IMR-90 (cell line): Measurements from ENCODE around the gene LRP3. TPM values are rescaled to one million over a fixed set of nuclear protein-coding genes. Genes with fewer than 3 reads are reported as not detected.

Experiments
- ATAC-seq: fragments of 200-7000 bp; cut with Tn5 transposase; 2 replicates; pipeline ENCODE4 v1.9.1; 2020; ENCODE audit warnings: low read depth, mild to moderate bottlenecking, moderate library complexity
- BruUV-seq: library from RNA; stranded (reverse); fragments of 400-500 nt; replicated peaks from 2 replicates; lab custom pipeline; 2021; lab: Mats Ljungman, UMichigan
- CTCF ChIA-PET: fragments of 300-600 bp; formaldehyde crosslinking; extraction: SDS; loops from one replicate; lab custom pipeline; 2021; ENCODE audit warnings: antibody characterized with exemption; lab: Yijun Ruan, JAX
- POLR2A ChIA-PET: fragments of 300-600 bp; sonication (Branson Sonifier 250); formaldehyde crosslinking; loops from one replicate; lab custom pipeline; 2022; ENCODE audit warnings: antibody characterized with exemption; ENCODE audit not compliant: unreplicated experiment; lab: Charles Lee
- DNase-seq: peaks from one replicate; pipeline ENCODE4 v3.0.0; 2013
- H2AFZ ChIP-seq: replicated peaks from 2 replicates; pipeline ENCODE3; 2013; ENCODE audit warnings: low read length, mild to moderate bottlenecking; ENCODE audit not compliant: poor library complexity
- H2AK5ac ChIP-seq: 2 replicates; pipeline ENCODE4 v1.6.1; 2013; ENCODE audit warnings: low read depth, low read length, inconsistent platforms
- H2AK9ac ChIP-seq: replicated peaks from 2 replicates; pipeline ENCODE3; 2013; ENCODE audit warnings: mild to moderate bottlenecking, low read depth, low read length, moderate library complexity; ENCODE audit not compliant: poor library complexity
- H2BK120ac ChIP-seq: 2 replicates; pipeline ENCODE4 v1.6.1; 2013; ENCODE audit warnings: low read depth, low read length, inconsistent platforms
- H2BK15ac ChIP-seq: 3 replicates; pipeline ENCODE4 v1.6.1; 2013; ENCODE audit warnings: low read depth, low read length, inconsistent platforms
- H2BK20ac ChIP-seq: 2 replicates; pipeline ENCODE4 v1.6.1; 2013; ENCODE audit warnings: low read depth, mild to moderate bottlenecking, inconsistent platforms, low read length, moderate library complexity
- H2BK5ac ChIP-seq: 2 replicates; pipeline ENCODE4 v1.6.1; 2013; ENCODE audit warnings: mild to moderate bottlenecking, low read depth, low read length, inconsistent platforms; ENCODE audit not compliant: poor library complexity, severe bottlenecking
- H3K14ac ChIP-seq: replicated peaks from 2 replicates; pipeline ENCODE4 v1.6.1; 2013; ENCODE audit warnings: low read depth, low read length, inconsistent platforms
- H3K18ac ChIP-seq: 2 replicates; pipeline ENCODE4 v1.6.1; 2013; ENCODE audit warnings: low read depth, low read length, control low read depth
- H3K23ac ChIP-seq: 2 replicates; pipeline ENCODE4 v1.6.1; 2013; ENCODE audit warnings: low read depth, low read length, inconsistent platforms
- H3K27ac ChIP-seq: 2 replicates; pipeline ENCODE4 v1.5.1; 2013; ENCODE audit warnings: mild to moderate bottlenecking, control low read depth, low read length; ENCODE audit not compliant: insufficient read depth
- H3K27me3 ChIP-seq: 2 replicates; pipeline ENCODE4 v1.6.1; 2013; ENCODE audit warnings: low read length; ENCODE audit not compliant: control insufficient read depth, insufficient read depth
- H3K36me3 ChIP-seq: 2 replicates; pipeline ENCODE4 v1.6.1; 2013; ENCODE audit warnings: low read length, mixed read lengths; ENCODE audit not compliant: control insufficient read depth, insufficient read depth
- H3K4ac ChIP-seq: 2 replicates; pipeline ENCODE4 v1.6.1; 2013; ENCODE audit warnings: low read depth, low read length, inconsistent platforms
- H3K4me1 ChIP-seq: 2 replicates; pipeline ENCODE4 v1.6.1; 2013; ENCODE audit warnings: low read length, mixed read lengths; ENCODE audit not compliant: control insufficient read depth, insufficient read depth
- H3K4me2 ChIP-seq: 2 replicates; pipeline ENCODE4 v1.6.1; 2013; ENCODE audit warnings: low read depth, mild to moderate bottlenecking, control low read depth, low read length, moderate library complexity
- H3K4me3 ChIP-seq: 2 replicates; pipeline ENCODE4 v1.5.1; 2013; ENCODE audit warnings: low read depth, mild to moderate bottlenecking, control low read depth, low read length, moderate library complexity; ENCODE audit not compliant: insufficient read depth
- H3K56ac ChIP-seq: 2 replicates; pipeline ENCODE4 v1.6.1; 2013; ENCODE audit warnings: low read length, inconsistent platforms; ENCODE audit not compliant: insufficient read depth; ENCODE audit errors: extremely low read depth
- H3K79me1 ChIP-seq, 2 experiments: 2 replicates each; pipeline ENCODE4 v1.6.1; 2013; ENCODE audit warnings: low read length in 2 of 2, inconsistent platforms in 1 of 2, low read depth in 1 of 2
- H3K9ac ChIP-seq: 2 replicates; pipeline ENCODE4 v1.6.1; 2013; ENCODE audit warnings: low read depth, low read length, control low read depth
- H3K9me1 ChIP-seq: 2 replicates; pipeline ENCODE4 v1.6.1; 2013; ENCODE audit warnings: low read length, inconsistent platforms; ENCODE audit not compliant: insufficient read depth
- H3K9me3 ChIP-seq: 2 replicates; pipeline ENCODE4 v1.6.1; 2013; ENCODE audit warnings: low read length; ENCODE audit not compliant: control insufficient read depth, insufficient read depth
- H4K20me1 ChIP-seq: 2 replicates; pipeline ENCODE4 v1.6.1; 2013; ENCODE audit warnings: low read length, inconsistent platforms; ENCODE audit not compliant: insufficient read depth
- H4K5ac ChIP-seq: 2 replicates; pipeline ENCODE4 v1.6.1; 2013; ENCODE audit warnings: mild to moderate bottlenecking, low read depth, low read length, control low read depth
- H4K8ac ChIP-seq, 2 experiments: 2 replicates each; pipeline ENCODE4 v1.6.1; 2013; ENCODE audit warnings: low read depth in 2 of 2, low read length in 2 of 2, control low read depth in 1 of 2, inconsistent platforms in 1 of 2
- H4K91ac ChIP-seq: 2 replicates; pipeline ENCODE4 v1.6.1; 2013; ENCODE audit warnings: low read depth, low read length, inconsistent platforms; ENCODE audit not compliant: insufficient read depth
- BHLHE40 ChIP-seq: fragments of 150-350 bp; IDR thresholded peaks from 2 replicates; pipeline ENCODE4 v1.6.1; 2016; ENCODE audit warnings: mild to moderate bottlenecking, low read depth, low read length
- ELK1 ChIP-seq: fragments of 150-350 bp; IDR thresholded peaks from 2 replicates; pipeline ENCODE4 v1.6.1; 2016; ENCODE audit warnings: low read depth, mild to moderate bottlenecking, low read length, moderate library complexity, borderline replicate concordance
- MAFK ChIP-seq: IDR thresholded peaks from 2 replicates; pipeline ENCODE4 v1.6.1; 2012; ENCODE audit warnings: low read depth, low read length, improper control_type of control experiment
- MAZ ChIP-seq: IDR thresholded peaks from 2 replicates; pipeline ENCODE4 v1.6.1; 2012; ENCODE audit warnings: low read depth, mild to moderate bottlenecking, low read length, improper control_type of control experiment, moderate library complexity, borderline replicate concordance
- NFE2L2 ChIP-seq: fragments of 150-350 bp; IDR thresholded peaks from 2 replicates; pipeline ENCODE4 v1.6.1; 2016; ENCODE audit warnings: low read depth, mild to moderate bottlenecking, low read length
- POLR2A ChIP-seq: IDR thresholded peaks from 2 replicates; pipeline ENCODE4 v1.6.1; 2012; ENCODE audit warnings: mild to moderate bottlenecking, low read depth, low read length
- RAD21 ChIP-seq: IDR thresholded peaks from 2 replicates; pipeline ENCODE4 v1.6.1; 2012; ENCODE audit warnings: low read length, improper control_type of control experiment
- RCOR1 ChIP-seq: IDR thresholded peaks from 2 replicates; pipeline ENCODE4 v1.6.1; 2012; ENCODE audit warnings: mild to moderate bottlenecking, low read length, improper control_type of control experiment; ENCODE audit not compliant: insufficient replicate concordance
- RFX5 ChIP-seq: IDR thresholded peaks from 2 replicates; pipeline ENCODE4 v1.8.0; 2012; ENCODE audit warnings: low read depth, mild to moderate bottlenecking, low read length, moderate library complexity
- SMC3 ChIP-seq: fragments of 150-350 bp; IDR thresholded peaks from 2 replicates; pipeline ENCODE4 v1.6.1; 2016; ENCODE audit warnings: low read depth, mild to moderate bottlenecking, antibody characterized with exemption, low read length, moderate library complexity
- USF2 ChIP-seq: fragments of 150-350 bp; IDR thresholded peaks from 2 replicates; pipeline ENCODE4 v1.6.1; 2017; ENCODE audit warnings: mild to moderate bottlenecking, antibody characterized with exemption, low read length, low read depth
- WGBS, 2 experiments: methylation state at CpG; one replicate each; pipeline versions ENCODE4 v1.1.5 to v1.1.7; 2013; ENCODE audit warnings: missing lambda C conversion rate in 2 of 2; ENCODE audit not compliant: insufficient read length in 1 of 2; ENCODE audit errors: extremely low coverage in 2 of 2; 5-methylcytosine and 5-hydroxymethylcytosine counted together
- dilution Hi-C: fragments of 300-500 bp; cut with HindIII; formaldehyde crosslinking; loops from one replicate; pipeline ENCODE4 v1.14.3; 2018; ENCODE audit warnings: low sequenced_read_pairs; ENCODE audit not compliant: unreplicated experiment
- in situ Hi-C: fragments of 300-500 bp; cut with MboI; formaldehyde crosslinking; loops from 3 replicates; pipeline ENCODE4 v1.14.3; 2019; ENCODE audit warnings: low sequenced_read_pairs, inconsistent platforms, mixed read lengths
- intact Hi-C: fragments of 100-400 bp; cut with micrococcal nuclease; formaldehyde crosslinking; loops from 2 replicates; pipeline ENCODE4 v1.10.0; 2022
- polyA plus RNA-seq, 3 experiments: library from polyadenylated mRNA; depleted of rRNA; stranded (reverse); fragments of >200 nt; gene quantifications; 2 replicates each; pipeline ENCODE4 v1.2.3, GENCODE V29; 2012; ENCODE audit warnings: low replicate concordance in 1 of 3
- total RNA-seq: library from RNA; depleted of rRNA; stranded (reverse); fragments of >200 nt; gene quantifications from 2 replicates; pipeline ENCODE4 v1.2.3, GENCODE V29; 2012
- TF ChIP-seq, protein P1 (sequence below): conservative IDR thresholded peaks from 2 replicates; pipeline ENCODE4 v1.5.1; 2012; ENCODE audit warnings: mild to moderate bottlenecking, low read depth, low read length, improper control_type of control experiment

The LRP3 gene
- total and polyA plus RNA-seq, 2 of the 4 experiments (the other 2 are of a cell fraction) = 8.4 to 20.2 TPM

DNA sequence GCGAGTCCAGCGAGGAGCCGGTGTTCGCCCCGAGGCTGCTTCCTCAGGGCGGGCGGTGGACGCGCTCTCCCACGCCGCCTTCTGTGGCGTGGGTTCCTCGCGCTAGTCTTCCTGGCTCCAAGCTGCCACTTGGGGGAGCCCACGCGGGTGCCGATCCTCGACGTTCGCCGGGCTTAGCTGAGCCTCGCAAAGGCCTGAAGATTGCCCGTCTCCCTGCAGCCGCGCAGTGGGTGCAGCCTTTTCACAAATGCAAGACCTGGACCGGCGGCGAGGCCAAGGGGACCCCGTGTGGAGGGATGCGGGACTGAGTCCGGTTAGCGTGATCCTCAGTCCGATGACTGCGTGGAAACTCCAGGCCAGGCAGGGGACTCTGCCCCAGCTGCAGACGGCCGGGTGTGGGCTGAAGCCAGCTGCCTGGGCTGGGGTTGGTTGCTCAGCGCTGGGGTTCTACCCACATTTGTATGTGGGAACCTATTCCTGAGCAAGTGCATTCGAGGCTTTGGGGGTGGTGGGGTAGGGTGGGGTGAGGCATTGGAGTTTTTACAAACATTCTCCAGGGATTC, 16.6 kb upstream of the LRP3 start:
- Histone ChIP-seq H3K18ac (no peak overlapping the region), H3K56ac (no peak overlapping the region), H3K14ac (no peak overlapping the region; the same call in 1 of the 2 replicates), H3K4ac (no peak overlapping the region), H3K4me3 (peak overlapping the region; percentile 42), H3K9me3 (no peaks in the 10 kb centered on the region), H2BK120ac (no peak overlapping the region), H3K79me1 (peaks cover 11 to 22% of the 10 kb centered on the region in 2 experiments; a peak in 3 of 4 replicates), H2AFZ (peak overlapping the region; percentile 99), H2BK5ac (no peak overlapping the region), H4K5ac (no peak overlapping the region), H3K23ac (no peak overlapping the region), H3K9ac (peak overlapping the region; percentile 8; the same call in 1 of the 2 replicates), H4K8ac (no peak overlapping the region), H4K91ac (no peak overlapping the region), H3K4me1 (peaks cover 10% of the 10 kb centered on the region), H4K20me1 (peaks cover 6% of the 10 kb centered on the region), H3K9me1 (peaks cover 12% of the 10 kb centered on the region; the same call in 1 of the 2 replicates), H2BK15ac (no peak overlapping the region), H3K4me2 (peak overlapping the region; percentile 88), H2AK9ac (peak overlapping the region; percentile 33), H2AK5ac (no peak overlapping the region), H3K27me3 (no peaks in the 10 kb centered on the region), H3K27ac (peak overlapping the region; percentile 6; the same call in 1 of the 2 replicates), H2BK20ac (no peak overlapping the region), H3K36me3 (no peaks in the 10 kb centered on the region)
- intact Hi-C loops = loop anchor here (2.0 to 5.0 kb wide), 3 partner anchors 33 to 205 kb away; partner anchors contain the start of genes CEP89 and FAAP24
- TF ChIP-seq ELK1 = no peak
- peak; percentile 52 for TF ChIP-seq RAD21
- no peak for TF ChIP-seq USF2
- no peak for TF ChIP-seq POLR2A
- peak; percentile 49 for TF ChIP-seq SMC3
- no peak for TF ChIP-seq NFE2L2
- no peak for TF ChIP-seq BHLHE40
- no peak for TF ChIP-seq RFX5
- TF ChIP-seq RCOR1 = peak; percentile 65
- TF ChIP-seq, protein P1, sequence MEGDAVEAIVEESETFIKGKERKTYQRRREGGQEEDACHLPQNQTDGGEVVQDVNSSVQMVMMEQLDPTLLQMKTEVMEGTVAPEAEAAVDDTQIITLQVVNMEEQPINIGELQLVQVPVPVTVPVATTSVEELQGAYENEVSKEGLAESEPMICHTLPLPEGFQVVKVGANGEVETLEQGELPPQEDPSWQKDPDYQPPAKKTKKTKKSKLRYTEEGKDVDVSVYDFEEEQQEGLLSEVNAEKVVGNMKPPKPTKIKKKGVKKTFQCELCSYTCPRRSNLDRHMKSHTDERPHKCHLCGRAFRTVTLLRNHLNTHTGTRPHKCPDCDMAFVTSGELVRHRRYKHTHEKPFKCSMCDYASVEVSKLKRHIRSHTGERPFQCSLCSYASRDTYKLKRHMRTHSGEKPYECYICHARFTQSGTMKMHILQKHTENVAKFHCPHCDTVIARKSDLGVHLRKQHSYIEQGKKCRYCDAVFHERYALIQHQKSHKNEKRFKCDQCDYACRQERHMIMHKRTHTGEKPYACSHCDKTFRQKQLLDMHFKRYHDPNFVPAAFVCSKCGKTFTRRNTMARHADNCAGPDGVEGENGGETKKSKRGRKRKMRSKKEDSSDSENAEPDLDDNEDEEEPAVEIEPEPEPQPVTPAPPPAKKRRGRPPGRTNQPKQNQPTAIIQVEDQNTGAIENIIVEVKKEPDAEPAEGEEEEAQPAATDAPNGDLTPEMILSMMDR = peak; percentile 50
- no peak for TF ChIP-seq MAFK
- 0 out of 2 replicates have a peak, but pooled peaks have one; percentile 4 for TF ChIP-seq MAZ
- BruUV-seq = no TSS peak
- in situ Hi-C loops = no loop called here
- WGBS, 2 experiments = 1% methylated on average over 21 of the region's 38 CpGs; no CpG with 5 or more reads in 1 of the 2 experiments
- POLR2A ChIA-PET = interaction anchor here (0.6 kb wide), 1 partner anchor 533 kb away, joined by 4 read pairs; no protein-coding TSS in a partner anchor
- CTCF ChIA-PET = interaction anchor here (0.7 to 1.9 kb wide), 7 partner anchors 9 to 600 kb away, joined by 3 to 8 read pairs (median 3); no protein-coding TSS in a partner anchor
- dilution Hi-C loops = no loop called here
- DNase-seq (no peak), ATAC-seq (peak; percentile 36; the same call in 1 of the 2 replicates)
